Vagina (tissue), 2 donors: Measurements from ENCODE around the gene LARP1. TPM values are rescaled to one million over a fixed set of nuclear protein-coding genes. Genes with fewer than 3 reads are reported as not detected.

ENCODE experiments used
- DNase-seq, 2 donors: peaks; one replicate each; pipeline ENCODE4 v3.0.0-alpha.2; 2017; ENCODE audit errors: extremely low spot score in 2 of 2
- H3K27ac ChIP-seq: fragments of 200-600 bp; sonication (generic); one replicate; pipeline ENCODE4 v1.5.1; 2019
- H3K27me3 ChIP-seq: fragments of 200-600 bp; sonication (generic); one replicate; pipeline ENCODE4 v1.5.1; 2019
- H3K36me3 ChIP-seq, 2 donors: fragments of 200-600 bp; sonication (generic); one replicate each; pipeline ENCODE4 v1.5.1; 2017 to 2019
- H3K4me1 ChIP-seq: fragments of 200-600 bp; sonication (generic); one replicate; pipeline ENCODE4 v1.5.1; 2019
- H3K4me3 ChIP-seq, 2 donors: fragments of 200-600 bp; sonication (generic); 1 replicate in 1 of 2; 2 replicates in 1 of 2; pipeline ENCODE4 v1.5.1; 2016 to 2019
- H3K9me3 ChIP-seq: fragments of 200-600 bp; sonication (generic); one replicate; pipeline ENCODE4 v1.5.1; 2019
- CTCF ChIP-seq, 3 experiments: fragments of 450-650 bp in 2 of 3; fragments of 200-600 bp in 1 of 3; sonication (generic) in 1 of 3; IDR thresholded peaks; one replicate each; pipeline ENCODE4 v1.5.1; 2017 to 2019; ENCODE audit warnings: antibody characterized with exemption in 3 of 3, mild to moderate bottlenecking in 2 of 3, moderate library complexity in 2 of 3
- POLR2A ChIP-seq, 2 donors: fragments of 450-650 bp; IDR thresholded peaks; one replicate each; pipeline ENCODE4 v1.6.1; 2017; ENCODE audit warnings: antibody characterized with exemption in 2 of 2, mild to moderate bottlenecking in 2 of 2, moderate library complexity in 2 of 2
- POLR2AphosphoS5 ChIP-seq, 2 donors: sonication (generic); formaldehyde crosslinking; IDR thresholded peaks; one replicate each; pipeline ENCODE4 v1.9.0; 2017; ENCODE audit warnings: antibody characterized with exemption in 2 of 2, mild to moderate bottlenecking in 2 of 2, low read depth in 1 of 2; ENCODE audit not compliant: insufficient read depth in 1 of 2
- intact Hi-C: fragments of 100-400 bp; cut with DNase I; formaldehyde crosslinking; loops from one replicate; pipeline ENCODE4 v1.15.1; 2023
- total RNA-seq: library from RNA; depleted of rRNA; stranded (reverse); fragments of >200 nt; gene quantifications from one replicate; pipeline ENCODE4 v1.2.3, GENCODE V29; 2016

LARP1 gene
- total RNA-seq, 1 donor from 2014 or later: 98.0 TPM

GRCh38 chr5:154815684-154816247, 60.6 kb downstream of the LARP1 start:
- TF ChIP-seq POLR2AphosphoS5 (IDR thresholded peaks at IDR 0.05; ENCODE audit: insufficient read depth in 1 of 2, low read depth in 1 of 2) (no peak), CTCF (IDR thresholded peaks at IDR 0.05) (no peak), POLR2A (IDR thresholded peaks at IDR 0.05) (no peak)
- Histone ChIP-seq H3K36me3 (peaks cover 0 to 77% of the 10 kb centered on the region in 2 donors), H3K9me3 (no peaks in the 10 kb centered on the region), H3K27me3 (no peaks in the 10 kb centered on the region), H3K27ac (no peak overlapping the region), H3K4me1 (no peaks in the 10 kb centered on the region), H3K4me3 (no peak overlapping the region)
- intact Hi-C loops: no loop called here
- DNase-seq: no peak

GRCh38 chr5:154816891-154817492, 61.8 kb downstream of the LARP1 start:
- Histone ChIP-seq H3K4me3 (no peak overlapping the region), H3K36me3 (peaks cover 0 to 77% of the 10 kb centered on the region in 2 donors)

GRCh38 chr5:154817815-154818214, 62.6 kb downstream of the LARP1 start:
- Histone ChIP-seq H3K9me3 (no peaks in the 10 kb centered on the region), H3K4me3 (no peak overlapping the region), H3K27ac (no peak overlapping the region), H3K4me1 (no peaks in the 10 kb centered on the region), H3K36me3 (peaks cover 0 to 71% of the 10 kb centered on the region in 2 donors), H3K27me3 (no peaks in the 10 kb centered on the region)
- intact Hi-C loops: no loop called here
- DNase-seq: no peak
- TF ChIP-seq CTCF (IDR thresholded peaks at IDR 0.05): no peak
- TF ChIP-seq POLR2AphosphoS5 (IDR thresholded peaks at IDR 0.05; ENCODE audit: insufficient read depth in 1 of 2, low read depth in 1 of 2): no peak
- TF ChIP-seq POLR2A (IDR thresholded peaks at IDR 0.05): no peak

More at GRCh38 chr5:154816891-154817492, 61.8 kb downstream of the LARP1 start:
- intact Hi-C loops: no loop called here
- no peaks in the 10 kb centered on the region for H3K4me1 ChIP-seq
- H3K27me3 ChIP-seq: no peaks in the 10 kb centered on the region
- no peaks in the 10 kb centered on the region for H3K9me3 ChIP-seq
- TF ChIP-seq CTCF (IDR thresholded peaks at IDR 0.05): no peak
- TF ChIP-seq POLR2AphosphoS5 (IDR thresholded peaks at IDR 0.05; ENCODE audit: insufficient read depth in 1 of 2, low read depth in 1 of 2): no peak
- no peak for TF ChIP-seq POLR2A (IDR thresholded peaks at IDR 0.05)
- DNase-seq: no peak
- no peak overlapping the region for H3K27ac ChIP-seq

- no peak for TF ChIP-seq POLR2A (IDR thresholded peaks at IDR 0.05)
- Histone ChIP-seq H3K9me3 (no peaks in the 10 kb centered on the region), H3K36me3 (peaks cover 0 to 72% of the 10 kb centered on the region in 2 donors), H3K27me3 (no peaks in the 10 kb centered on the region), H3K4me1 (no peaks in the 10 kb centered on the region), H3K27ac (no peak overlapping the region), H3K4me3 (no peak overlapping the region)
- DNase-seq: no peak
- intact Hi-C loops: no loop called here
Measured at GRCh38 chr5:154818471-154819116, 63.4 kb downstream of the LARP1 start.

- H3K4me3 ChIP-seq: no peak overlapping the region
- intact Hi-C loops: no loop called here
- no peak overlapping the region for H3K27ac ChIP-seq
- TF ChIP-seq POLR2A (IDR thresholded peaks at IDR 0.05): no peak
- no peak for TF ChIP-seq POLR2AphosphoS5 (IDR thresholded peaks at IDR 0.05; ENCODE audit: insufficient read depth in 1 of 2, low read depth in 1 of 2)
- TF ChIP-seq CTCF (IDR thresholded peaks at IDR 0.05): no peak
- H3K4me1 ChIP-seq: no peaks in the 10 kb centered on the region
- no peaks in the 10 kb centered on the region for H3K27me3 ChIP-seq
- H3K36me3 ChIP-seq: peaks cover 0 to 72% of the 10 kb centered on the region in 2 donors
- DNase-seq: no peak
- H3K9me3 ChIP-seq: no peaks in the 10 kb centered on the region
Measured at GRCh38 chr5:154819546-154819945, 64.4 kb downstream of the LARP1 start.
